ENCODE data around the gene C12orf56. TPM values are rescaled to one million over a fixed set of nuclear protein-coding genes. Genes with fewer than 3 reads are reported as not detected.
"Not testable (repeated sequence)": the region's sequence is repeated elsewhere in the genome, so short reads cannot be mapped to it uniquely, and the experiment has no call there.

C12orf56 gene
- total and polyA plus RNA-seq, 8 donors: 0.08 to 0.31 (median 0.20) TPM; not detected in 3

DNA sequence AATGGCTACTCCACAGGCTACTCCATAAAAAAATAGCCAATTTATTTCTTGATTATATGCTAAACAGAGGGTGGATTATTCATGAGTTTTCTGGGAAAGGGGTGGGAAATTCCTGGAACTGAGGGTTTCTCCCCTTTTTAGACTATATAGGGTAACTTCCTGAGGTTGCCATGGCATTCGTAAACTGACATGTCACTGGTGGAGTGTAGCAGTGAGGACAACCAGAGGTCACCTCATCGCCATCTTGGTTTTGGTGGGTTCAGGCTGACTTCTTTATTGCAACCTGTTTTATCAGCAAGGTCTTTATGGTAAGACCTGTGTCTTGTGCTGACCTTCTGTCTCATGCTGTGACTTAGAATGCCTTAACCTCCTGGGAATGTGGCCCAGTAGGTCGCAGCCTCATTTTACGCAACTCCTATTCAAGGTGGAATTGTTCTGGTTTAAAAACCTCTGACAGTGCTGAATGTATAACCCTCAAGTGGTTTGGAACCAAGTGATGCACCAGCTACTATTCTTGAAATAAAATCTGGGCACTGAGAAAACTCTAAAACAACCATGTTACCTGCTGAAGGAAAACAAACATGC, 27.7 kb downstream of the C12orf56 start:
- intact Hi-C loops (cut with DNase I): no loop called here
- H3K36me3 ChIP-seq: no peaks in the 10 kb centered on the region
- ATAC-seq (no peak), DNase-seq (no peak)
- H3K4me1 ChIP-seq: no peaks in the 10 kb centered on the region
- H3K4me3 ChIP-seq: no peak overlapping the region
- no peaks in the 10 kb centered on the region for H3K27me3 ChIP-seq
- no peaks in the 10 kb centered on the region for H3K9me3 ChIP-seq
- TF ChIP-seq CTCF (IDR thresholded peaks at IDR 0.05): no peak
- no peak overlapping the region for H3K27ac ChIP-seq

- H3K4me3 ChIP-seq; H3K27me3 ChIP-seq; H3K9me3 ChIP-seq; H3K36me3 ChIP-seq; ATAC-seq; DNase-seq; H3K4me1 ChIP-seq; intact Hi-C loops (cut with DNase I); H3K27ac ChIP-seq: not testable (repeated sequence)
These were observed 29.4 kb downstream of the C12orf56 start for GRCh38 chr12:64361173-64361572.

DNA sequence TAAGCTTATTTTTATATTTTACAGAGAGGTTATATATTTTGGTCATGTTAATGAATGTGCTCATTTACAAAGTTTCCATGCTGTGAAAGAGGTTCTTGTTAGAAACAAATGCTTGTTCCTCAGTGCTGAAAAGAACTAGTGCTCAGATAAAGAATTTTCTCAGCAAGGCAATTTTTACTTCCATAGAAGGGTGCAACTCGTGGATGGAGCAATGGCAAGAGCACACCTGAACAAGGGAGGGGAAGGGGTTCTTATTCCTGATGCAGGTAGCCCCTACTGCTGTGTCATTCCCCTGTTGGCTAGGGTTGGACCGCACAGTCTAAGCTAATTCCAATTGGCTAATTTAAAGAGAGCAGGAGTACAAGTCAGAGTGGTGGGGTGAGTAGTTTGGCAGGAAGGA, 34.3 kb downstream of the C12orf56 start:
- DNase-seq; H3K36me3 ChIP-seq; ATAC-seq; H3K27me3 ChIP-seq; intact Hi-C loops (cut with DNase I); H3K27ac ChIP-seq; H3K4me3 ChIP-seq; H3K4me1 ChIP-seq: not testable (repeated sequence)
- H3K9me3 ChIP-seq: peaks cover 0 to 26% of the 10 kb centered on the region in 2 donors

DNA sequence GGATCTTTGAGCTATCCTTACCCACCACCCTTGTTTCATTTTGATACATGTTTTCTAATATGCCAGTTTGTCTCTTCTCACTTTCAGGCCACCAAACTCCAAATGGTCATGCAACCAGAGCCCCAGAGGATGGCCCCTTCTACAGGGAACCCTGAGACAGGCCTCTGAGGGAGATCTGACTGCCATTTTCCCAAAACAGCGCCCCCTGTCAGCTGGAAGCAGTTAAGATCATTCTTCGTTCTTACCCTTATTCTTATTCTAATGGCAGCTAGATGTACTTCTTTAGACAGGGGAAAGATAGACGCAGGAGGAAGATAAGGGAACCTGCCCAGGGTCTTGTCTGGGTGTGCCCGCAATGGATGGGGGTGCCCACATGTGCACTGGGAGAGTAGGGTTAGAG, 38.4 kb downstream of the C12orf56 start:
- peaks cover 0 to 54% of the 10 kb centered on the region in 2 donors for H3K9me3 ChIP-seq
- no peak overlapping the region for H3K4me3 ChIP-seq
- no peaks in the 10 kb centered on the region for H3K36me3 ChIP-seq
- no peaks in the 10 kb centered on the region for H3K27me3 ChIP-seq
- DNase-seq (no peak), ATAC-seq (no peak)
- H3K27ac ChIP-seq: no peak overlapping the region
- H3K4me1 ChIP-seq: no peaks in the 10 kb centered on the region
- no peak for TF ChIP-seq CTCF (IDR thresholded peaks at IDR 0.05)
- intact Hi-C loops (cut with DNase I): no loop called here

GRCh38 chr12:64351265-64351664, 39.3 kb downstream of the C12orf56 start:
- no peak overlapping the region for H3K27ac ChIP-seq
- H3K4me3 ChIP-seq: no peak overlapping the region
- intact Hi-C loops (cut with DNase I): no loop called here
- no peak for TF ChIP-seq CTCF (IDR thresholded peaks at IDR 0.05)
- DNase-seq (no peak), ATAC-seq (no peak)
- H3K4me1 ChIP-seq: no peaks in the 10 kb centered on the region
- no peaks in the 10 kb centered on the region for H3K27me3 ChIP-seq
- H3K36me3 ChIP-seq: no peaks in the 10 kb centered on the region
- peaks cover 0 to 49% of the 10 kb centered on the region in 2 donors for H3K9me3 ChIP-seq

DNA sequence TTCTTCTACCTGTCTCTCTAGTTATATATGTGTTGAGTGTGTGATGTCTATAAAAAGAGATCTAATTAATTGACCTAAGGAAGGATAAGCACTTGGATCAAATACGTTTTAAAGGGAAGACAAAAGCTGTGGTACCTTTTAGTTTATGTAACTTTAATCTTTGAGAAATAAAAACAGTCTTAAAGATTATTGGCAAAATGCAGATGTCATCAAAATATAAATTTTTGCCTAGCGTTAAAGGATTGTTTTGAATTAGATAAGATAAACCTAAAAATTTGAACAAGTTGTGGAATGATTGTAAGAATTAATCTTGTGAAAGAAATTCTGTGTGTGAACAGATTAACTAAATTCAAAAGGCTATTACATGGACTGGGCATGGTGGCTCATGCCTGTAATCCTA, 42.9 kb downstream of the C12orf56 start:
- no peak overlapping the region for H3K27ac ChIP-seq
- ATAC-seq (no peak), DNase-seq (no peak)
- no peaks in the 10 kb centered on the region for H3K27me3 ChIP-seq
- intact Hi-C loops (cut with DNase I): no loop called here
- no peak for TF ChIP-seq CTCF (IDR thresholded peaks at IDR 0.05)
- no peaks in the 10 kb centered on the region for H3K4me1 ChIP-seq
- no peaks in the 10 kb centered on the region for H3K36me3 ChIP-seq
- H3K4me3 ChIP-seq: no peak overlapping the region
- peaks cover 0 to 46% of the 10 kb centered on the region in 2 donors for H3K9me3 ChIP-seq

DNA sequence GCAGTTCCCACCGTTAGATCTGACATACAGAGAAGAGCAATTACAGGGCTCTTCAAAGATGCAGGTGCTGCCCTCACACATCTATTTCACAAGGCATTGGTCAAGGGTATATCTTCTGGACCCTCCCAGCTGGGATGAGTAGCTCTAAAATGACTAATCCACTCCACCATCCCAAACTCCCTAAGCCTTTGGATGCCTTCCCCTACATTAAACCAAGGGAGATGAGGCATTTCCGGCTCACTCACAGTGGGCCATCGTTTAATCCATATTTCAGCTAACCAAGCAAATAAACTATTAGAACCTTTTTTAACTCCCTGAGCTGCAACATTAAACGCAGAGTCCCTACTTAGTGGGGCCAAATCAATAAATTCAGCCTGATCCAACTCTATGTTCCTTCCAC, 45.9 kb downstream of the C12orf56 start:
- H3K27me3 ChIP-seq; H3K36me3 ChIP-seq; DNase-seq; H3K27ac ChIP-seq; ATAC-seq; intact Hi-C loops (cut with DNase I); H3K4me3 ChIP-seq; H3K4me1 ChIP-seq: not testable (repeated sequence)
- peaks cover 0 to 34% of the 10 kb centered on the region in 2 donors for H3K9me3 ChIP-seq

DNA sequence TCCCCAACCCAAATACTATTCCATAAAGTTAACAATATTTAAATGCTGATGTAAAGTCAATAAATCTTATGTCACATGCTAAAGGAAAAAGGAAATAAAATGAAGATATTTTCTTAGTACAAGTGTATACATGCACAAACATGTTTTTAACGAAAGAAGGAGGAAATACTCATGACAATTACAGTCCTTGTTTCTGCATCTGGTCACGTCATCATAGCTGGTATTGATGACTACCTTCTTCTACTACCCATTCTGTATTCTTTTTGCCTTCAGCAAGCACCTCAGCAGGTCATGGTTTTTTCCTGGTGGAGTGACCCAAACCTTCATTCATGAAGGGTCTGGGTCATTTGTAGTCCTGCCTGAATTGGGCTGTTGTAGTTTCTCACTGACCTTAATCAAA, 50.0 kb downstream of the C12orf56 start:
- H3K4me3 ChIP-seq; H3K4me1 ChIP-seq; ATAC-seq; H3K27me3 ChIP-seq; H3K27ac ChIP-seq; intact Hi-C loops (cut with DNase I); H3K36me3 ChIP-seq; DNase-seq: not testable (repeated sequence)
- peaks cover 0 to 12% of the 10 kb centered on the region in 2 donors for H3K9me3 ChIP-seq

Measured in left lung (tissue), 10 donors.